H1 (cell line): Measurements from ENCODE around the gene NHEJ1. TPM values are rescaled to one million over a fixed set of nuclear protein-coding genes. Genes with fewer than 3 reads are reported as not detected.

Source experiments
- microRNA counts: library from miRNA; unstranded; fragments of <30 nt; microRNA quantifications from one replicate; lab custom pipeline; 2015
- microRNA-seq, 2 experiments: library from miRNA; unstranded; fragments of <30 nt; microRNA quantifications; one replicate each; pipeline versions ENCODE4 to v1.2.0, GENCODE V29; 2016 to 2020; ENCODE audit warnings: borderline microRNAs expressed in 2 of 2, borderline number of aligned reads in 2 of 2, borderline replicate concordance in 1 of 2
- polyA plus RNA-seq, 7 experiments: library from polyadenylated mRNA; depleted of rRNA in 3 of 7; stranded (reverse) in 5 of 7; unstranded in 2 of 7; fragments of >200 nt in 5 of 7; fragments of 200-250 nt in 2 of 7; gene quantifications; 1 replicate in 5 of 7; 2 replicates in 1 of 7; 4 replicates in 1 of 7; pipeline versions ENCODE4 v1.2.1 to v1.2.3, GENCODE V29; 2011 to 2013; ENCODE audit warnings: missing spikeins in 2 of 7, mixed read lengths in 2 of 7
- small RNA-seq: library from polyadenylated mRNA; stranded (forward); fragments of <200 nt; extraction: miRNeasy Mini kit (QIAGEN cat#:217004); gene quantifications from one replicate; pipeline ENCODE3, GENCODE V24; 2013; ENCODE audit not compliant: insufficient read depth
- total RNA-seq: library from RNA; stranded (reverse); fragmentation: NEBNext Ultra II Directional; extraction: Animal tissue kit (Norgen Biotek cat#: 25700); gene quantifications from 2 replicates; pipeline ENCODE4 v1.2.1, GENCODE V29; 2021

The NHEJ1 gene
- total and polyA plus RNA-seq, 2 of the 8 experiments (the other 6 are each of a cell fraction or from before 2014, with no cell fraction given) = 22.7 to 24.1 TPM

MicroRNA genes within 50 kb of the gene (microRNA counts, 767-probe panel; counts per million panel counts)
- 879 counts per million, percentile 95 among the panel's probes with 10 or more counts for microRNA hsa-miR-3131 (lab: Ali Mortazavi, UCI)

Small RNAs within 50 kb of the gene (microRNA-seq; reads per million reads assigned to microRNA genes)
- gene MIR3131 = 0 to 0.41 reads per million in 2 experiments

Small RNAs within 50 kb of the gene (small RNA-seq; reads per million reads assigned to genes)
- gene MIR3131 = 1.0 reads per million
- gene RN7SL764P = not detected

Other genes with a start within 250 kb of the NHEJ1 start
- not detected in 2 replicates for gene CDK5R2, start 201.1 kb downstream of the NHEJ1 start, total RNA-seq
- 0.14 TPM in 2 replicates for gene CDK5R2, start 201.1 kb downstream of the NHEJ1 start, polyA plus RNA-seq (2011; rRNA removed)
- not detected in 2 replicates for gene FEV, start 175.6 kb downstream of the NHEJ1 start, total RNA-seq
- not detected in 2 replicates for gene FEV, start 175.6 kb downstream of the NHEJ1 start, polyA plus RNA-seq (2011; rRNA removed)
- gene CRYBA2, start 167.4 kb downstream of the NHEJ1 start, total RNA-seq = not detected in 2 replicates
- not detected in 2 replicates for gene CRYBA2, start 167.4 kb downstream of the NHEJ1 start, polyA plus RNA-seq (2011; rRNA removed)
- 0.13 and 0.19 TPM in 2 replicates for gene CFAP65, start 119.3 kb downstream of the NHEJ1 start, total RNA-seq
- 0.38 and 0.45 TPM in 2 replicates for gene CFAP65, start 119.3 kb downstream of the NHEJ1 start, polyA plus RNA-seq (2011; rRNA removed)
- gene IHH, start 99.9 kb downstream of the NHEJ1 start, total RNA-seq = not detected in 2 replicates
- 0.03 and 0.13 TPM in 2 replicates for gene IHH, start 99.9 kb downstream of the NHEJ1 start, polyA plus RNA-seq (2011; rRNA removed)
- 0.84 and 0.90 TPM in 2 replicates for gene SLC23A3, start 9.2 kb upstream of the NHEJ1 start, total RNA-seq
- gene SLC23A3, start 9.2 kb upstream of the NHEJ1 start, polyA plus RNA-seq (2011; rRNA removed) = 0.31 and 0.35 TPM in 2 replicates
- gene CNPPD1, start 16.1 kb upstream of the NHEJ1 start, total RNA-seq = 32.9 and 33.0 TPM in 2 replicates
- 35.9 and 44.8 TPM in 2 replicates for gene CNPPD1, start 16.1 kb upstream of the NHEJ1 start, polyA plus RNA-seq (2011; rRNA removed)
- gene RETREG2, start 17.5 kb upstream of the NHEJ1 start, total RNA-seq = 50.2 and 51.3 TPM in 2 replicates
- 66.8 and 67.4 TPM in 2 replicates for gene RETREG2, start 17.5 kb upstream of the NHEJ1 start, polyA plus RNA-seq (2011; rRNA removed)
- gene ZFAND2B, start 46.0 kb upstream of the NHEJ1 start, total RNA-seq = 16.0 and 16.6 TPM in 2 replicates
- 17.9 and 20.2 TPM in 2 replicates for gene ZFAND2B, start 46.0 kb upstream of the NHEJ1 start, polyA plus RNA-seq (2011; rRNA removed)
- gene ABCB6, start 58.1 kb upstream of the NHEJ1 start, total RNA-seq = 44.9 and 49.9 TPM in 2 replicates
- 50.6 and 65.6 TPM in 2 replicates for gene ABCB6, start 58.1 kb upstream of the NHEJ1 start, polyA plus RNA-seq (2011; rRNA removed)
- 43.6 and 43.8 TPM in 2 replicates for gene ATG9A, start 68.8 kb upstream of the NHEJ1 start, total RNA-seq
- gene ATG9A, start 68.8 kb upstream of the NHEJ1 start, polyA plus RNA-seq (2011; rRNA removed) = 66.8 and 82.2 TPM in 2 replicates
- gene ANKZF1, start 69.0 kb upstream of the NHEJ1 start, total RNA-seq = 44.4 and 50.1 TPM in 2 replicates
- 32.5 and 43.7 TPM in 2 replicates for gene ANKZF1, start 69.0 kb upstream of the NHEJ1 start, polyA plus RNA-seq (2011; rRNA removed)
- gene GLB1L, start 84.6 kb upstream of the NHEJ1 start, total RNA-seq = 3.2 and 3.7 TPM in 2 replicates
- 3.7 and 4.0 TPM in 2 replicates for gene GLB1L, start 84.6 kb upstream of the NHEJ1 start, polyA plus RNA-seq (2011; rRNA removed)
- gene STK16, start 84.7 kb upstream of the NHEJ1 start, total RNA-seq = 17.0 and 21.3 TPM in 2 replicates
- 51.4 and 69.9 TPM in 2 replicates for gene STK16, start 84.7 kb upstream of the NHEJ1 start, polyA plus RNA-seq (2011; rRNA removed)
- gene TUBA4B, start 92.4 kb upstream of the NHEJ1 start, total RNA-seq = 0.24 TPM in 1 of 2 replicates, not detected in the other
- 0.08 and 0.25 TPM in 2 replicates for gene TUBA4B, start 92.4 kb upstream of the NHEJ1 start, polyA plus RNA-seq (2011; rRNA removed)
- 59.5 and 67.3 TPM in 2 replicates for gene TUBA4A, start 93.1 kb upstream of the NHEJ1 start, total RNA-seq
- 172 and 174 TPM in 2 replicates for gene TUBA4A, start 93.1 kb upstream of the NHEJ1 start, polyA plus RNA-seq (2011; rRNA removed)
- 26.3 and 33.5 TPM in 2 replicates for gene DNAJB2, start 118.6 kb upstream of the NHEJ1 start, total RNA-seq
- 21.0 and 28.6 TPM in 2 replicates for gene DNAJB2, start 118.6 kb upstream of the NHEJ1 start, polyA plus RNA-seq (2011; rRNA removed)
- 5.2 and 5.4 TPM in 2 replicates for gene PTPRN, start 148.6 kb upstream of the NHEJ1 start, total RNA-seq
- gene PTPRN, start 148.6 kb upstream of the NHEJ1 start, polyA plus RNA-seq (2011; rRNA removed) = 8.2 and 17.4 TPM in 2 replicates
- not detected in 2 replicates for gene RESP18, start 171.9 kb upstream of the NHEJ1 start, total RNA-seq
- gene RESP18, start 171.9 kb upstream of the NHEJ1 start, polyA plus RNA-seq (2011; rRNA removed) = 0.11 TPM in 1 of 2 replicates, not detected in the other
- 59.8 and 64.2 TPM in 2 replicates for gene DNPEP, start 227.1 kb upstream of the NHEJ1 start, total RNA-seq
- 109 and 142 TPM in 2 replicates for gene DNPEP, start 227.1 kb upstream of the NHEJ1 start, polyA plus RNA-seq (2011; rRNA removed)